Smooth muscle cell (in vitro differentiated cells): Measurements from ENCODE around the gene ARTN. TPM values are rescaled to one million over a fixed set of nuclear protein-coding genes. Genes with fewer than 3 reads are reported as not detected.

Experiments
- DNase-seq: peaks from one replicate; lab custom pipeline; 2025; ENCODE audit not compliant: unreplicated experiment; lab: John Stamatoyannopoulos, UW
- H2AFZ ChIP-seq: fragments of 200-600 bp; sonication (generic); 2 replicates; pipeline ENCODE4 v1.6.0; 2016; ENCODE audit warnings: antibody characterized with exemption, low read depth, mild to moderate bottlenecking
- H3F3A ChIP-seq: fragments of 200-600 bp; sonication (generic); 2 replicates; pipeline ENCODE4 v1.6.0; 2017; ENCODE audit warnings: antibody characterized with exemption, low read depth
- H3K27ac ChIP-seq: fragments of 200-600 bp; sonication (generic); 2 replicates; pipeline ENCODE4 v1.5.1; 2016; ENCODE audit warnings: low read depth, mild to moderate bottlenecking
- H3K27me3 ChIP-seq: fragments of 200-600 bp; sonication (generic); 2 replicates; pipeline ENCODE4 v1.6.1; 2016; ENCODE audit warnings: low read depth, mild to moderate bottlenecking
- H3K36me3 ChIP-seq: fragments of 200-600 bp; sonication (generic); 2 replicates; pipeline ENCODE4 v1.5.1; 2016; ENCODE audit warnings: low read depth
- H3K4me1 ChIP-seq: fragments of 200-600 bp; sonication (generic); 2 replicates; pipeline ENCODE4 v1.5.1; 2016; ENCODE audit warnings: low read depth
- H3K4me2 ChIP-seq: fragments of 200-600 bp; sonication (generic); 2 replicates; pipeline ENCODE4 v1.6.0; 2016; ENCODE audit warnings: mild to moderate bottlenecking
- H3K4me3 ChIP-seq: fragments of 200-600 bp; sonication (generic); 2 replicates; pipeline ENCODE4 v1.5.1; 2016; ENCODE audit warnings: mild to moderate bottlenecking
- H3K79me2 ChIP-seq: fragments of 200-600 bp; sonication (generic); 2 replicates; pipeline ENCODE4 v1.6.0; 2016; ENCODE audit warnings: low read depth, mild to moderate bottlenecking
- H3K9ac ChIP-seq: fragments of 200-600 bp; sonication (generic); 2 replicates; pipeline ENCODE4 v1.6.0; 2016; ENCODE audit warnings: low read depth
- H3K9me3 ChIP-seq: fragments of 200-600 bp; sonication (generic); replicated peaks from 2 replicates; pipeline ENCODE4 v1.5.1; 2016; ENCODE audit warnings: low read depth
- H4K20me1 ChIP-seq: fragments of 200-600 bp; sonication (generic); 2 replicates; pipeline ENCODE4 v1.6.0; 2016; ENCODE audit warnings: low read depth
- CTCF ChIP-seq: fragments of 200-600 bp; sonication (generic); IDR thresholded peaks from 2 replicates; pipeline ENCODE4 v1.5.1; 2017; ENCODE audit warnings: borderline replicate concordance, mild to moderate bottlenecking, antibody characterized with exemption; ENCODE audit not compliant: insufficient read depth, poor library complexity, severe bottlenecking
- WGBS: methylation state at CpG from one replicate; pipeline ENCODE4 v1.1.7; 2016; ENCODE audit warnings: low lambda C conversion rate; 5-methylcytosine and 5-hydroxymethylcytosine counted together
- polyA plus RNA-seq: library from polyadenylated mRNA; unstranded; fragments of >200 nt; fragmentation: Nextera tagmentation; extraction: Ambion mirVana; gene quantifications from 2 replicates; pipeline ENCODE4 v1.2.1, GENCODE V29; 2016
- total RNA-seq: library from RNA; depleted of rRNA; stranded (reverse); fragments of >200 nt; gene quantifications from 2 replicates; pipeline ENCODE4 v1.2.3, GENCODE V29; 2014

ARTN gene
- total and polyA plus RNA-seq, 2 experiments from 2014 or later: 0.27 to 0.36 TPM

GRCh38 chr1:43946236-43947060 is 12.8 kb downstream of the ARTN start, which contains the start of gene IPO13:
Gene IPO13 (plus strand): TSS chr1:43946950. CDS start chr1:43947601, 651 bp downstream.
- under 1% methylated on average over 72 of the region's 74 CpGs for WGBS

GRCh38 chr1:43947061-43947873 is 13.7 kb downstream of the ARTN start:
- H4K20me1 ChIP-seq: peaks cover 16% of the 10 kb centered on the region
- peaks cover 23% of the 10 kb centered on the region for H3K79me2 ChIP-seq
- H3K9me3 ChIP-seq: no peaks in the 10 kb centered on the region
- WGBS: 12% methylated on average over 22 of the region's 27 CpGs
- peak overlapping the region; percentile 61 for H3K4me3 ChIP-seq
- no peaks in the 10 kb centered on the region for H3K27me3 ChIP-seq
- peak overlapping the region; percentile 99 for H3K4me2 ChIP-seq
- peak overlapping the region; percentile 97 for H3K9ac ChIP-seq
- peak overlapping the region; percentile 87 for H3K27ac ChIP-seq
- H2AFZ ChIP-seq: peak overlapping the region; percentile 63
- no peaks in the 10 kb centered on the region for H3F3A ChIP-seq
- no peak for DNase-seq
- peaks cover 8% of the 10 kb centered on the region for H3K4me1 ChIP-seq
- no peaks in the 10 kb centered on the region for H3K36me3 ChIP-seq
- TF ChIP-seq CTCF: no peak

More at GRCh38 chr1:43946236-43947060, 12.8 kb downstream of the ARTN start, which contains the start of gene IPO13:
- no peaks in the 10 kb centered on the region for H3F3A ChIP-seq
- peak; percentile 93 for DNase-seq
- H3K4me2 ChIP-seq: peak within 1 kb of the TSS; percentile 99
- TF ChIP-seq CTCF: peak; percentile 44
- peak within 1 kb of the TSS; percentile 63 for H2AFZ ChIP-seq
- H3K9ac ChIP-seq: peak within 1 kb of the TSS; percentile 97
- H3K36me3 ChIP-seq: no peaks in the 10 kb centered on the region
- H4K20me1 ChIP-seq: peaks cover 8% of the 10 kb centered on the region
- peaks cover 23% of the 10 kb centered on the region for H3K79me2 ChIP-seq
- H3K27me3 ChIP-seq: no peaks in the 10 kb centered on the region
- peaks cover 8% of the 10 kb centered on the region for H3K4me1 ChIP-seq
- peak within 1 kb of the TSS; percentile 61 for H3K4me3 ChIP-seq
- peak within 1 kb of the TSS; percentile 87 for H3K27ac ChIP-seq
- H3K9me3 ChIP-seq: no peaks in the 10 kb centered on the region

- Histone ChIP-seq H3K9ac (no peak overlapping the region), H3K27ac (no peak overlapping the region), H3F3A (no peaks in the 10 kb centered on the region), H3K36me3 (no peaks in the 10 kb centered on the region), H3K27me3 (no peaks in the 10 kb centered on the region), H2AFZ (no peak overlapping the region), H3K4me2 (peak overlapping the region; percentile 99), H4K20me1 (peaks cover 21% of the 10 kb centered on the region), H3K79me2 (peaks cover 23% of the 10 kb centered on the region), H3K4me3 (peak overlapping the region; percentile 61), H3K4me1 (peaks cover 8% of the 10 kb centered on the region), H3K9me3 (no peaks in the 10 kb centered on the region)
- DNase-seq: no peak
- whole genome bisulfite sequencing: 78% methylated on average over 3 of the region's 3 CpGs
- TF ChIP-seq CTCF: no peak
Observed at GRCh38 chr1:43947874-43948437, 14.4 kb downstream of the ARTN start.
